NCI-H2227 treated with DMSO at 0.1 percent for 48 hours (cell line): ENCODE measurements around the gene MAP3K3.
"Not testable (repeated sequence)": the region's sequence is repeated elsewhere in the genome, so short reads cannot be mapped to it uniquely, and the experiment has no call there.

Experiments used
- DNase-seq: peaks from one replicate; lab custom pipeline; 2025; lab: John Stamatoyannopoulos, UW

Gene MAP3K3

GRCh38 chr17:63706336-63707082 lies 84.3 kb downstream of the MAP3K3 start:
- DNase-seq, result no peak

- no peak for DNase-seq
Measured at GRCh38 chr17:63707151-63707550, 84.9 kb downstream of the MAP3K3 start.

GRCh38 chr17:63709110-63709509 lies 86.9 kb downstream of the MAP3K3 start:
- DNase-seq, result no peak

- no peak for DNase-seq
Measured at GRCh38 chr17:63714550-63715277, 92.5 kb downstream of the MAP3K3 start.

- DNase-seq, result no peak
Measured at GRCh38 chr17:63716426-63716825, 94.2 kb downstream of the MAP3K3 start.

GRCh38 chr17:63718988-63719387 lies 96.8 kb downstream of the MAP3K3 start:
- no peak for DNase-seq

GRCh38 chr17:63720194-63720593 lies 98.0 kb downstream of the MAP3K3 start:
- DNase-seq, result not testable (repeated sequence)

- DNase-seq, result no peak
Measured at GRCh38 chr17:63722403-63722802, 100.2 kb downstream of the MAP3K3 start.

GRCh38 chr17:63735691-63736090 lies 113.5 kb downstream of the MAP3K3 start:
- DNase-seq, result no peak

GRCh38 chr17:63740464-63741142 lies 118.4 kb downstream of the MAP3K3 start:
- DNase-seq, result no peak

- DNase-seq, result peak; percentile 41
Measured at GRCh38 chr17:63741143-63741407, 118.9 kb downstream of the MAP3K3 start.

GRCh38 chr17:63741408-63742173 lies 119.4 kb downstream of the MAP3K3 start, which contains the start of gene STRADA:
Gene STRADA, minus strand, starts transcription at chr17:63741799. Its CDS starts 13,430 bp downstream, at chr17:63728369.
- peak; percentile 98 for DNase-seq
